Camera-type eye (tissue), 1 donor: ENCODE data around the gene SCG3. TPM values are rescaled to one million over a fixed set of nuclear protein-coding genes. Genes with fewer than 3 reads are reported as not detected.

Experiments
- total RNA-seq: library from RNA; depleted of rRNA; stranded (reverse); fragments of >200 nt; gene quantifications from one replicate; pipeline ENCODE4 v1.2.3, GENCODE V29; 2014

Gene SCG3
- total RNA-seq, result 36.4 TPM

DNA sequence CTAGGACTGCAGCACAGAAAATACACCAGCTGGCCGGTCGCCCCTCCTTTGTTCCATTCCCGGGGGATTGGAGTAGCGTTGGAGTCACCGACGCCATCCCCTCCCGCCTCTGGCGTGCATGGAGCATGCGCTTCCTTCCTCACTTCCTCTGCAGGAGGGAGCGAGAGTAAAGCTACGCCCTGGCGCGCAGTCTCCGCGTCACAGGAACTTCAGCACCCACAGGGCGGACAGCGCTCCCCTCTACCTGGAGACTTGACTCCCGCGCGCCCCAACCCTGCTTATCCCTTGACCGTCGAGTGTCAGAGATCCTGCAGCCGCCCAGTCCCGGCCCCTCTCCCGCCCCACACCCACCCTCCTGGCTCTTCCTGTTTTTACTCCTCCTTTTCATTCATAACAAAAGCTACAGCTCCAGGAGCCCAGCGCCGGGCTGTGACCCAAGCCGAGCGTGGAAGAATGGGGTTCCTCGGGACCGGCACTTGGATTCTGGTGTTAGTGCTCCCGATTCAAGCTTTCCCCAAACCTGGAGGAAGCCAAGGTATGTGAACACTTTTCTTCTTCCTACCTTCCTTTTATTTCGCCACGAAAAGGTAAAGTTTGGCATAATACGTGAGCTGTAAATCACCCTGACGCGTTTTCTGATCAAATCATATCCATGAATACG lies at the start of gene SCG3:
TSS of gene SCG3 (plus strand) at position 201 of the 661 bp plus-strand sequence. CDS start at position 454, 253 bp downstream.

DNA sequence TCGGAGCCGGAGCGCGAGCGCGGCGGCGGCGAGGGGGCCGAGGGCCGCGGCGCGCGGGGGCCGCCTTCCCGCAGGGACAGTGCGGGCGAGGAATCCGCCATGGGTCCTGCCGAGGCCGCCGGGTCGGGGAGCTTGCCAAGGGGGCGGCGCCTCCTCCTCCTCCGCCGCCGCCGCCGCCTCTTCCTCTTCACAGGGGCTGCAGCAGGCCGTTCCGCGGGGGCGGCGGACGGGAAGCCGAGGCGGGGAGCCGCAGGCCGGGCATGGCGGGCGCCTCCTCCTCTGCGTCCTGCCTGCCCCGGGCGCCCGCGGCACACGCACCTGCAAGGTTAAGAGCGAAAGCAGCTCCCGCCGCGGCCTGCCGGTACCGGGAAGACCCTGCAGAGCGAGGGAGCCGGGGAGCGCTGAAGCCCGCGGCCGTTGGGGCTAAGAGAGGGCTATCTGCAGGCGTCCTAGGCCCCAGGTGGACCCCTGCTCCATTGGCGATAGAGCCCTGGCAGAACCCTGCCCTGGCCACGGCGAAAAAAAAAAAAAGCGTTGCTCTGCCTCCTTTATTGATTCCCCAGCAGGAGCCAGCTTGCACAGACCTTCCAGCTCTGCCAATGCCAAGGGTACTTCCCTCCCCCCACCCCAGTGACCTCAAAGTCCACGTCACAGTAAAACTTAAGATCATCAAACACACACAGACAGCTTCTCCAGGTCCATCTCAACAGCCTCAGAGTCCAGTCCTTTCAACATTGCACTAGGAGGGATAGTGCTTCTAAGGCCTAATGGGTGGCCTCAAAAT lies 56.4 kb downstream of the SCG3 start, which contains the start of gene LYSMD2:
TSS of gene LYSMD2 (minus strand) at position 134 of the 784 bp plus-strand sequence. CDS start at position 101, 33 bp downstream.

DNA sequence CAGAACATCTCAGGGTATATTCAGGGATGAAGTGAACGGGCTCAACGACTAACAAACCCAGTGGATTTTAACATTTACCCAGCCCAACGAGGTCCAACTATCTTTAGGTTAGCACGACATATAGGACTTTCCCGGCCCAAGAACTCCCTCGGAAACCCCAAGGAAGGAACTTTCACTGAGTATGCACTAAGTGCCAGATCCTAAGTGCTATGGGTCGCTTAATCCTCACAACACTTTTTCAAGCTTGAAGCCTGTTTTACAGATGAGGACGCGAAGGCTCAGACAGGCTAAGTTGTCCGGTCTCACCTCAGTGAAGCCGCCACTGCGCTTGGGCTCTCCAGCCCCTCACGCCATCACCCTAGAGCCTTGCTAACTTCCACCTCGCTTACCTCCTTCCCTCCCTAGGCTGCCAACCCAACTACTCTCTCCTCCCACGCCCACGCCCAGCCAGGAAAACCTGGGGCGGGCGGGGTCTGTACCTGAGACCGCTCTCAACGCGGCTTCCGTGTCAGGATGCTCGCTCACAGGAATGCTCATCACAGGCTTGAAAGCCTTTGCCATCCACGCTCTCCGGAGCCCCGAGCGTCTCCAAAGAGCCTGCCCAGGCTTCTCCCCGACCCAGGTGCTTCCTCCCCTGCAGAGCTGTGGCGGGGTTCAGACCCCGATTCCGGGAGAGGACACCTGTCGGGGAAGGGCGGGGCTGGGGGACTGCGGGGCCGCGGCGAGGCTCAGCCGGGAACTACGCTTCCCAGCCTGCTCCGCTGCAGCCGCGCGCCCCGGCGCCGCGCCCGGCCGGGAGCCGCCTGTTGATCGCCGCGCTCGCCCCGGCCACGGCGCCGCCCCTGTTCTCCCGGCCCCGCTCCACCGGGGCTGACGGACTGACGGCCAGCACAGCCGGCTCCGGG lies 69.7 kb downstream of the SCG3 start, which contains the start of gene TMOD2:
TSS of gene TMOD2 (plus strand) at position 806 of the 905 bp plus-strand sequence. CDS start 14,845 bp downstream, outside the sequence.

Other genes with a start within 250 kb of the SCG3 start
- 162 TPM for gene DMXL2, start 58.7 kb upstream of the SCG3 start, total RNA-seq
- 11.4 TPM for gene LYSMD2, start 56.2 kb downstream of the SCG3 start, total RNA-seq
- gene TMOD2, start 70.1 kb downstream of the SCG3 start, total RNA-seq, result 54.2 TPM
- 33.8 TPM for gene TMOD3, start 148.2 kb downstream of the SCG3 start, total RNA-seq